K562 (cell line): ENCODE results near the gene MTA1. TPM values are rescaled to one million over a fixed set of nuclear protein-coding genes. Genes with fewer than 3 reads are reported as not detected.

ENCODE experiments used
- CREB3L1 ChIP-seq: fragments of 450-650 bp; IDR thresholded peaks from 2 replicates; pipeline ENCODE4 v1.6.1; 2014; ENCODE audit warnings: low read depth, mild to moderate bottlenecking, moderate library complexity, borderline replicate concordance
- CTCF ChIP-seq, 3 experiments: IDR thresholded peaks in 2 of 3; conservative IDR thresholded peaks in 1 of 3; 2 replicates each; pipeline ENCODE4 v1.5.1; 2011 to 2012; ENCODE audit warnings: low read length in 3 of 3, mild to moderate bottlenecking in 3 of 3, control low read depth in 2 of 3, improper control_type of control experiment in 1 of 3, inconsistent platforms in 1 of 3, low read depth in 1 of 3, mixed read lengths in 1 of 3, moderate library complexity in 1 of 3; ENCODE audit not compliant: insufficient read depth in 2 of 3
- CTCFL ChIP-seq: IDR thresholded peaks from 2 replicates; pipeline ENCODE4 v1.6.1; 2011; ENCODE audit warnings: borderline replicate concordance, low read depth, mild to moderate bottlenecking, moderate library complexity, low read length; ENCODE audit not compliant: insufficient read depth, poor library complexity, severe bottlenecking
- E2F8 ChIP-seq: fragments of 450-650 bp; IDR thresholded peaks from 2 replicates; pipeline ENCODE4 v1.7.1; 2018; ENCODE audit warnings: mild to moderate bottlenecking, low read depth; ENCODE audit not compliant: partially characterized antibody
- ESRRB ChIP-seq: fragments of 250-450 bp; sonication (Bioruptor Pico); IDR thresholded peaks from 2 replicates; pipeline ENCODE4 v1.5.0; 2020; ENCODE audit warnings: mild to moderate bottlenecking, moderate library complexity, borderline replicate concordance
- FOXA3 ChIP-seq, 2 experiments: fragments of 450-650 bp in 1 of 2; sonication (generic) in 1 of 2; formaldehyde crosslinking; IDR thresholded peaks in 1 of 2; conservative IDR thresholded peaks in 1 of 2; 2 replicates each; pipeline versions ENCODE4 v1.4.0 to v1.8.0; 2020 to 2022; ENCODE audit warnings: mild to moderate bottlenecking in 2 of 2, missing genetic modification reagents in 1 of 2
- HDAC8 ChIP-seq: fragments of 450-650 bp; IDR thresholded peaks from 2 replicates; pipeline ENCODE4 v1.6.1; 2016; ENCODE audit warnings: mild to moderate bottlenecking, missing genetic modification characterization, moderate library complexity, missing compliant biosample characterization
- IRF1 ChIP-seq: sonication (generic); formaldehyde crosslinking; IDR thresholded peaks from 2 replicates; pipeline ENCODE4 v1.8.0; 2022; ENCODE audit warnings: missing genetic modification reagents, mild to moderate bottlenecking, borderline replicate concordance
- PTBP1 ChIP-seq: fragments of 200-400 bp; formaldehyde crosslinking; IDR thresholded peaks from 2 replicates; pipeline ENCODE4 v1.6.1; 2017; ENCODE audit warnings: low read depth, low read length
- TAF1 ChIP-seq: IDR thresholded peaks from 2 replicates; pipeline ENCODE4 v1.6.1; 2011; ENCODE audit warnings: mild to moderate bottlenecking, low read length, moderate library complexity; ENCODE audit not compliant: insufficient read depth, control insufficient read depth, severe bottlenecking; ENCODE audit errors: extremely low read depth
- ZNF175 ChIP-seq: fragments of 200-800 bp; sonication (Bioruptor generic); IDR thresholded peaks from 2 replicates; pipeline ENCODE4 v1.6.1; 2016; ENCODE audit warnings: low read depth, mild to moderate bottlenecking, missing genetic modification characterization, missing compliant biosample characterization
- ZNF217 ChIP-seq: sonication (generic); formaldehyde crosslinking; IDR thresholded peaks from 2 replicates; pipeline ENCODE4 v1.8.0; 2022; ENCODE audit warnings: mild to moderate bottlenecking, missing genetic modification reagents
- ZNF507 ChIP-seq: conservative IDR thresholded peaks from 2 replicates; pipeline ENCODE4 v1.6.1; 2017; ENCODE audit warnings: missing genetic modification characterization, missing compliant biosample characterization
- ZNF561 ChIP-seq: fragments of 450-650 bp; formaldehyde crosslinking; conservative IDR thresholded peaks from 2 replicates; pipeline ENCODE4 v1.4.0; 2020; ENCODE audit warnings: mild to moderate bottlenecking, moderate library complexity
- ZNF644 ChIP-seq: fragments of 200-800 bp; sonication (Bioruptor generic); IDR thresholded peaks from 2 replicates; pipeline ENCODE4 v1.6.1; 2016; ENCODE audit warnings: low read depth, missing genetic modification characterization, missing compliant biosample characterization
- polyA plus RNA-seq, 8 experiments: library from polyadenylated mRNA; depleted of rRNA in 4 of 8; stranded (reverse) in 5 of 8; unstranded in 3 of 8; fragments of >200 nt; fragmentation: Nextera tagmentation in 2 of 8; fragmentation: Illumina TruSeq in 1 of 8; extraction: Ambion mirVana in 2 of 8; extraction: Trizol in 1 of 8; gene quantifications; 2 replicates each; pipeline versions ENCODE4 v1.2.1 to v1.2.3, GENCODE V29; 2011 to 2014; ENCODE audit warnings: inconsistent platforms in 1 of 8, missing spikeins in 1 of 8
- total RNA-seq, 7 experiments: library from RNA; depleted of rRNA in 6 of 7; stranded (reverse); fragments of >200 nt in 6 of 7; fragmentation: Illumina TruSeq in 2 of 7; extraction: Trizol in 2 of 7; gene quantifications; 2 replicates each; pipeline versions ENCODE4 v1.2.1 to v1.2.3, GENCODE V29; 2011 to 2021; ENCODE audit warnings: low replicate concordance in 1 of 7

The MTA1 gene
- total and polyA plus RNA-seq, 9 of the 15 experiments (the other 6 are each of a cell fraction or from before 2014, with no cell fraction given): 0.13 to 118 (median 32.3) TPM

GRCh38 chr14:105398044-105398725 is 21.4 kb upstream of the MTA1 start, which contains the start of gene TEX22 (continued):
- no peak for TF ChIP-seq CTCFL
- TF ChIP-seq ESRRB (CRISPR knock-in tag): no peak
- no peak for TF ChIP-seq ZNF217
- TF ChIP-seq IRF1 (CRISPR knock-in tag): no peak
- peak; percentile 23 for TF ChIP-seq TAF1
- no peak for TF ChIP-seq ZNF175 (CRISPR knock-in tag)
- 0 out of 2 replicates have a peak, but pooled peaks have one; percentile 22 for TF ChIP-seq HDAC8 (tag)
- no peak for TF ChIP-seq ZNF561 (CRISPR knock-in tag)
- TF ChIP-seq ZNF644 (tag): no peak
- TF ChIP-seq FOXA3 (CRISPR knock-in tag; conservative IDR thresholded peaks at IDR 0.05 in 1 of 2, IDR thresholded peaks at IDR 0.05 in 1 of 2): no peak
- peak; percentile 82; the same call in 1 of the 2 replicates for TF ChIP-seq CREB3L1
- peak; percentile 60 for TF ChIP-seq E2F8
- peak in 2 of 3 experiments; percentile 29 to 37; a peak in 3 of 6 replicates for TF ChIP-seq CTCF (IDR thresholded peaks at IDR 0.05 in 2 of 3, conservative IDR thresholded peaks at IDR 0.05 in 1 of 3; ENCODE audit: insufficient read depth in 2 of 3, low read depth in 1 of 3, low read length in 3 of 3)
- TF ChIP-seq ZNF507 (tag): no peak
- no peak for TF ChIP-seq PTBP1
